Measurements from ENCODE around the gene RIPOR2.
"Not testable (repeated sequence)": the region's sequence is repeated elsewhere in the genome, so short reads cannot be mapped to it uniquely, and the experiment has no call there.

The RIPOR2 gene

GRCh38 chr6:24925661-24926060, 10.1 kb downstream of the RIPOR2 start:
- DNase-seq = no peak

- DNase-seq = no peak
These were observed 11.0 kb downstream of the RIPOR2 start for GRCh38 chr6:24924580-24925356.

GRCh38 chr6:24923885-24924401, 11.8 kb downstream of the RIPOR2 start:
- DNase-seq = peak in 1 of 6 experiments; percentile 19

GRCh38 chr6:24922814-24923213, 12.9 kb downstream of the RIPOR2 start:
- no peak for DNase-seq

GRCh38 chr6:24922170-24922569, 13.6 kb downstream of the RIPOR2 start:
- DNase-seq = no peak

- DNase-seq = no peak
These were observed 15.6 kb downstream of the RIPOR2 start for GRCh38 chr6:24920136-24920535.

GRCh38 chr6:24919056-24919892, 16.5 kb downstream of the RIPOR2 start:
- DNase-seq = no peak

GRCh38 chr6:24918641-24919055, 17.1 kb downstream of the RIPOR2 start:
- DNase-seq = no peak

GRCh38 chr6:24916496-24916895, 19.3 kb downstream of the RIPOR2 start:
- no peak for DNase-seq

- no peak for DNase-seq
These were observed 20.1 kb downstream of the RIPOR2 start for GRCh38 chr6:24915641-24916040.

GRCh38 chr6:24914082-24914481, 21.7 kb downstream of the RIPOR2 start:
- not testable (repeated sequence) for DNase-seq

GRCh38 chr6:24911796-24912382, 23.9 kb downstream of the RIPOR2 start:
- no peak for DNase-seq

- peak; percentile 42 to 69 (median 56) for DNase-seq
These were observed 24.6 kb downstream of the RIPOR2 start for GRCh38 chr6:24910961-24911725.

- peak in 5 of 6 experiments; percentile 38 to 69 (median 61) for DNase-seq
These were observed 25.3 kb downstream of the RIPOR2 start for GRCh38 chr6:24910331-24910960.

- peak in 1 of 6 experiments; percentile 44 for DNase-seq
These were observed 26.2 kb downstream of the RIPOR2 start for GRCh38 chr6:24909241-24910216.

GRCh38 chr6:24908650-24909035, 27.1 kb downstream of the RIPOR2 start:
- DNase-seq = peak in 1 of 6 experiments; percentile 34

- DNase-seq = no peak
These were observed 27.7 kb downstream of the RIPOR2 start for GRCh38 chr6:24907919-24908649.

- DNase-seq = no peak
These were observed 29.4 kb downstream of the RIPOR2 start for GRCh38 chr6:24906314-24906713.

GRCh38 chr6:24905483-24905882, 30.3 kb downstream of the RIPOR2 start:
- DNase-seq = no peak

GRCh38 chr6:24903681-24904080, 32.1 kb downstream of the RIPOR2 start:
- no peak for DNase-seq
